Measurements from ENCODE around the gene GNAT3. TPM values are rescaled to one million over a fixed set of nuclear protein-coding genes. Genes with fewer than 3 reads are reported as not detected.

Gene GNAT3
- total and polyA plus RNA-seq, 4 experiments from 2014 or later = not detected

DNA sequence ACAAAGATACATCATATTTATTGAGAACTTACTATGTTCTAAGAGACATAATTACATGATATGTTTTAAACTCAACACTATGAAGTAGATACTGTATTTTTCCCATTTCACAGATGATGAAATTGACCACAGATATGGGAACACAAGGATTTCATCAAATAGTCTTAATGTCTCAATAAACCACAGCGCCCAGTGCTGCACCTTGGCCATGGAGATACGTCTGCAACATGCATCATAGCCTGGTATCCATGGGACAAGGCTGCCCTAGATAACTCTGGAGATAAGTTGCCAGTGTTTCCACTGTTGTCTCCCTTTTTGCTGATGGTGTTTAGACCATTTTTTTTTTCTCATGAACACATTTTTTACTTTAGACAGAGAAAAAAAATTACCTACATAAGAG lies 97.5 kb downstream of the GNAT3 start:
- no peak overlapping the region for H3K4me3 ChIP-seq (ENCODE audit: low read length in 2 of 2)

GRCh38 chr7:80413383-80413945 lies 98.4 kb downstream of the GNAT3 start:
- Mint-ChIP-seq H3K4me1 (no peaks in the 10 kb centered on the region), H3K4me3 (no peak overlapping the region), H3K9me3 (peaks cover 0 to 7% (median 2%) of the 10 kb centered on the region in 8 donors), H3K36me3 (no peaks in the 10 kb centered on the region), H3K27me3 (no peaks in the 10 kb centered on the region), H3K27ac (no peak overlapping the region)
- H3K4me1 ChIP-seq (ENCODE audit: insufficient read depth, low read length) = no peaks in the 10 kb centered on the region
- no peak overlapping the region for H3K27ac ChIP-seq (ENCODE audit: low read depth, low read length)
- H3K27me3 ChIP-seq (ENCODE audit: insufficient read depth, low read length) = no peaks in the 10 kb centered on the region
- POLR2A ChIA-PET (ENCODE audit: partially characterized antibody) = no interaction called here
- CTCF ChIA-PET (ENCODE audit: partially characterized antibody) = no interaction called here
- H3K9me3 ChIP-seq (ENCODE audit: control insufficient read depth in 1 of 2, low read length in 2 of 2) = no peaks in the 10 kb centered on the region
- intact Hi-C loops (cut with micrococcal nuclease) = no loop called here
- no peak overlapping the region for H3K4me3 ChIP-seq (ENCODE audit: low read length in 2 of 2)
- DNase-seq = no peak
- no peaks in the 10 kb centered on the region for H3K36me3 ChIP-seq (ENCODE audit: insufficient read depth, low read length)

More for the DNA sequence above, 97.5 kb downstream of the GNAT3 start:
- Histone ChIP-seq H3K36me3 (ENCODE audit: insufficient read depth, low read length) (no peaks in the 10 kb centered on the region), H3K27ac (ENCODE audit: low read depth, low read length) (no peak overlapping the region), H3K9me3 (ENCODE audit: control insufficient read depth in 1 of 2, low read length in 2 of 2) (no peaks in the 10 kb centered on the region), H3K4me1 (ENCODE audit: insufficient read depth, low read length) (no peaks in the 10 kb centered on the region), H3K27me3 (ENCODE audit: insufficient read depth, low read length) (no peaks in the 10 kb centered on the region)
- Mint-ChIP-seq H3K4me1 (no peaks in the 10 kb centered on the region), H3K27me3 (no peaks in the 10 kb centered on the region), H3K27ac (no peak overlapping the region), H3K9me3 (peaks cover 0 to 7% (median 2%) of the 10 kb centered on the region in 8 donors), H3K4me3 (no peak overlapping the region), H3K36me3 (no peaks in the 10 kb centered on the region)
- no peak for DNase-seq
- POLR2A ChIA-PET (ENCODE audit: partially characterized antibody) = no interaction called here
- CTCF ChIA-PET (ENCODE audit: partially characterized antibody) = no interaction called here
- intact Hi-C loops (cut with micrococcal nuclease) = no loop called here

- H3K4me3 Mint-ChIP-seq = no peak overlapping the region
- ChIA-PET POLR2A (ENCODE audit: partially characterized antibody) (no interaction called here), CTCF (ENCODE audit: partially characterized antibody) (no interaction called here)
- peaks cover 0 to 7% (median 2%) of the 10 kb centered on the region in 8 donors for H3K9me3 Mint-ChIP-seq
- Histone ChIP-seq H3K36me3 (ENCODE audit: insufficient read depth, low read length) (no peaks in the 10 kb centered on the region), H3K4me1 (ENCODE audit: insufficient read depth, low read length) (no peaks in the 10 kb centered on the region), H3K4me3 (ENCODE audit: low read length in 2 of 2) (no peak overlapping the region), H3K9me3 (ENCODE audit: control insufficient read depth in 1 of 2, low read length in 2 of 2) (no peaks in the 10 kb centered on the region), H3K27me3 (ENCODE audit: insufficient read depth, low read length) (no peaks in the 10 kb centered on the region), H3K27ac (ENCODE audit: low read depth, low read length) (no peak overlapping the region)
- intact Hi-C loops (cut with micrococcal nuclease) = no loop called here
- no peak overlapping the region for H3K27ac Mint-ChIP-seq
- DNase-seq = no peak
- H3K27me3 Mint-ChIP-seq = no peaks in the 10 kb centered on the region
- H3K4me1 Mint-ChIP-seq = no peaks in the 10 kb centered on the region
- H3K36me3 Mint-ChIP-seq = no peaks in the 10 kb centered on the region
These were observed 99.0 kb downstream of the GNAT3 start for GRCh38 chr7:80412842-80413241.

DNA sequence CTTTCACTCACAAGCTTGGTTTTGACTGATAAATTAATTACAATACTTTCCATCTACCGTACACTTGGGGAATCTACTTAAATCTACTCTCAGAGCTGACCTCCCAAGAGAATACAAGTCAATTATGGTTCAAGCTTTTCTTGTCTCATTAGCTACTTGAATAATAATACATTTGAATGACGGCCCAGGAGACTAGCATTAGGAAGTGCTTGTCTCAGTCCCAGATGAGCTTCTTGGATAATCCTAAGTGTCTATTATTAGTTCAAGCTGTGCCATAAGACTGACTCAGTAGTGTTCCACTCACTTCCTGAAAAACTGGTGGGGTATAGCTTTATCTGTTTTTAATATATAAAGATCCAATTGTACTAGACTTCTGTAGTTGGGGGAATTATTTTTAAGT lies 100.2 kb downstream of the GNAT3 start:
- intact Hi-C loops (cut with micrococcal nuclease) = no loop called here
- Histone ChIP-seq H3K9me3 (ENCODE audit: control insufficient read depth in 1 of 2, low read length in 2 of 2) (no peaks in the 10 kb centered on the region), H3K27me3 (ENCODE audit: insufficient read depth, low read length) (no peaks in the 10 kb centered on the region), H3K36me3 (ENCODE audit: insufficient read depth, low read length) (no peaks in the 10 kb centered on the region), H3K4me1 (ENCODE audit: insufficient read depth, low read length) (no peaks in the 10 kb centered on the region), H3K27ac (ENCODE audit: low read depth, low read length) (no peak overlapping the region), H3K4me3 (ENCODE audit: low read length in 2 of 2) (no peak overlapping the region)
- no peak overlapping the region for H3K4me3 Mint-ChIP-seq
- H3K36me3 Mint-ChIP-seq = no peaks in the 10 kb centered on the region
- ChIA-PET CTCF (ENCODE audit: partially characterized antibody) (no interaction called here), POLR2A (ENCODE audit: partially characterized antibody) (no interaction called here)
- no peaks in the 10 kb centered on the region for H3K27me3 Mint-ChIP-seq
- no peak for DNase-seq
- H3K4me1 Mint-ChIP-seq = no peaks in the 10 kb centered on the region
- peaks cover 0 to 7% (median 3%) of the 10 kb centered on the region in 8 donors for H3K9me3 Mint-ChIP-seq
- no peak overlapping the region for H3K27ac Mint-ChIP-seq

DNA sequence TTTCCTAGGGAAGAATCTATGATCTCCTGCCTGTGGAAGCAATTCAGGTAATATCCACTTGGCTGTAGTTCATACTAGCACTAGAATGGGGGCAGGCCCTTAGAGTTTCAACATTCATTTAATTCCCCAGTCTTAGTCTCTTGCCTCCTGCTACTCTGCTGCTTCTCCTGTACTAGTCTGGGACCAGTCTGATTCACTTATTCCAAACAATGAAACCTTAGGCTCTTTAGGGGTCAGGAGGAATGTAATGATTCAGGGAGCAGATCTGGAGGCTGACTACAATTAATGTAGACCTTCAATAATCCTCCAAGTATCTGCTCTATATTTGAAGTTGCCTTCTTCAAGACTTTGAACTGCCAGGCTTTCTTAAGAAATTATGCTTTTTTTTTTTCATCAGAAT lies 101.8 kb downstream of the GNAT3 start:
- no peaks in the 10 kb centered on the region for H3K27me3 ChIP-seq (ENCODE audit: insufficient read depth, low read length)
- CTCF ChIA-PET (ENCODE audit: partially characterized antibody) = no interaction called here
- H3K36me3 ChIP-seq (ENCODE audit: insufficient read depth, low read length) = no peaks in the 10 kb centered on the region
- no peaks in the 10 kb centered on the region for H3K4me1 ChIP-seq (ENCODE audit: insufficient read depth, low read length)
- Mint-ChIP-seq H3K27me3 (no peaks in the 10 kb centered on the region), H3K9me3 (peaks cover 0 to 5% (median 3%) of the 10 kb centered on the region in 8 donors), H3K4me3 (no peak overlapping the region), H3K4me1 (no peaks in the 10 kb centered on the region), H3K36me3 (no peaks in the 10 kb centered on the region), H3K27ac (no peak overlapping the region)
- H3K9me3 ChIP-seq (ENCODE audit: control insufficient read depth in 1 of 2, low read length in 2 of 2) = no peaks in the 10 kb centered on the region
- intact Hi-C loops (cut with micrococcal nuclease) = no loop called here
- H3K4me3 ChIP-seq (ENCODE audit: low read length in 2 of 2) = no peak overlapping the region
- H3K27ac ChIP-seq (ENCODE audit: low read depth, low read length) = no peak overlapping the region
- POLR2A ChIA-PET (ENCODE audit: partially characterized antibody) = no interaction called here
- DNase-seq = no peak

Other genes with a start within 250 kb of the GNAT3 start
- gene CD36, start 126.6 kb upstream of the GNAT3 start, total RNA-seq = 1 to 10 TPM; 3.6 to 4.3 TPM
- gene CD36, start 126.6 kb upstream of the GNAT3 start, polyA plus RNA-seq = under 1 TPM in 1 of 2 donors, not detected in 1; 0.30 TPM